Loucy (cell line): ENCODE results near the gene RNF113B.

Experiments
- H2AFZ ChIP-seq: fragments of 200-600 bp; sonication (generic); 2 replicates; pipeline ENCODE4 v1.6.0; 2016; ENCODE audit warnings: antibody characterized with exemption, mild to moderate bottlenecking, low read length, moderate library complexity
- H3F3A ChIP-seq: fragments of 200-600 bp; 2 replicates; pipeline ENCODE4 v1.6.0; 2016; ENCODE audit warnings: antibody characterized with exemption, low read depth, mild to moderate bottlenecking
- H3K27me3 ChIP-seq: fragments of 200-600 bp; sonication (generic); 2 replicates; pipeline ENCODE4 v1.6.1; 2014; ENCODE audit warnings: low read length, mild to moderate bottlenecking; ENCODE audit not compliant: insufficient read depth, poor library complexity, severe bottlenecking
- H3K36me3 ChIP-seq: fragments of 200-600 bp; sonication (generic); 2 replicates; pipeline ENCODE4 v1.6.1; 2016; ENCODE audit warnings: low read length; ENCODE audit not compliant: insufficient read depth
- H3K4me1 ChIP-seq: fragments of 200-600 bp; sonication (generic); 2 replicates; pipeline ENCODE4 v1.5.1; 2014; ENCODE audit warnings: low read length, mild to moderate bottlenecking; ENCODE audit not compliant: insufficient read depth, poor library complexity, severe bottlenecking
- H3K4me2 ChIP-seq: fragments of 200-600 bp; sonication (generic); 2 replicates; pipeline ENCODE4 v1.6.0; 2014; ENCODE audit warnings: antibody characterized with exemption, low read length, low read depth, mild to moderate bottlenecking; ENCODE audit not compliant: poor library complexity, severe bottlenecking
- H3K4me3 ChIP-seq: fragments of 200-600 bp; sonication (generic); 2 replicates; pipeline ENCODE4 v1.5.1; 2014; ENCODE audit warnings: low read length, mild to moderate bottlenecking, mixed read lengths; ENCODE audit not compliant: poor library complexity, severe bottlenecking
- H3K79me2 ChIP-seq: fragments of 200-600 bp; sonication (generic); 2 replicates; pipeline ENCODE4 v1.6.1; 2014; ENCODE audit warnings: low read length; ENCODE audit not compliant: insufficient read depth
- H3K9ac ChIP-seq: fragments of 200-600 bp; sonication (generic); 2 replicates; pipeline ENCODE4 v1.6.0; 2014; ENCODE audit warnings: mild to moderate bottlenecking, low read depth, low read length, moderate library complexity; ENCODE audit not compliant: poor library complexity, severe bottlenecking
- H3K9me2 ChIP-seq: fragments of 200-600 bp; sonication (generic); replicated peaks from 2 replicates; pipeline ENCODE4 v1.6.1; 2016; ENCODE audit warnings: low read depth, low read length, mixed read lengths
- H3K9me3 ChIP-seq: fragments of 200-600 bp; sonication (generic); 2 replicates; pipeline ENCODE4 v1.6.1; 2014; ENCODE audit warnings: mild to moderate bottlenecking, antibody characterized with exemption, low read length, low read depth; ENCODE audit not compliant: insufficient read depth
- H4K20me1 ChIP-seq: fragments of 200-600 bp; sonication (generic); 2 replicates; pipeline ENCODE4 v1.6.0; 2014; ENCODE audit warnings: antibody characterized with exemption, low read length, mild to moderate bottlenecking; ENCODE audit not compliant: insufficient read depth, poor library complexity, severe bottlenecking
- EZH2phosphoT487 ChIP-seq: fragments of 200-600 bp; IDR thresholded peaks from 2 replicates; pipeline ENCODE4 v1.6.1; 2018; ENCODE audit warnings: antibody characterized with exemption, mild to moderate bottlenecking, moderate library complexity, borderline replicate concordance
- TF ChIP-seq, protein P1 (sequence below): fragments of 200-600 bp; sonication (generic); conservative IDR thresholded peaks from 2 replicates; pipeline ENCODE4 v1.5.1; 2014; ENCODE audit warnings: mild to moderate bottlenecking, antibody characterized with exemption, low read length

The RNF113B gene

DNA sequence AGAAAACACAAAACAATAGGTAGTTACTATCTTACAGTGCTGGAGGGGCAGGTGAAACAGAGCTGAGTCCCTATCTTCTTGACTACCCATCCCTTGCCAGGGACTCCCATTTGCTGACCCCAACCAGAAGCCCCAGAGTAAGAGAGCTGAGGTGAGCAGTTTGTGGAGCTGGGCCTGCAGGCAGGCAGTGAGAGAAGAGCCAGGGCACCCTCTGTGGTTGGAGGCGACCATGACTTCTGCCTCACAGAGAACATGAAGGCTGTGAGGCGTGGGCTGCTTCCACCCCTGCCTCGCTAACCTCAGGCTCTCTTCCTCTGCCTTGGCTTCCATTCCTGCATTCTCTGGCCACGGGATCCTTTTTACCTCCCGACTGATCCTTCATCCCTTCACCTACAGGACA, 47.5 kb upstream of the RNF113B start:
- no peaks in the 10 kb centered on the region for H4K20me1 ChIP-seq
- no peak overlapping the region for H2AFZ ChIP-seq
- TF ChIP-seq EZH2phosphoT487: no peak
- TF ChIP-seq, protein P1, sequence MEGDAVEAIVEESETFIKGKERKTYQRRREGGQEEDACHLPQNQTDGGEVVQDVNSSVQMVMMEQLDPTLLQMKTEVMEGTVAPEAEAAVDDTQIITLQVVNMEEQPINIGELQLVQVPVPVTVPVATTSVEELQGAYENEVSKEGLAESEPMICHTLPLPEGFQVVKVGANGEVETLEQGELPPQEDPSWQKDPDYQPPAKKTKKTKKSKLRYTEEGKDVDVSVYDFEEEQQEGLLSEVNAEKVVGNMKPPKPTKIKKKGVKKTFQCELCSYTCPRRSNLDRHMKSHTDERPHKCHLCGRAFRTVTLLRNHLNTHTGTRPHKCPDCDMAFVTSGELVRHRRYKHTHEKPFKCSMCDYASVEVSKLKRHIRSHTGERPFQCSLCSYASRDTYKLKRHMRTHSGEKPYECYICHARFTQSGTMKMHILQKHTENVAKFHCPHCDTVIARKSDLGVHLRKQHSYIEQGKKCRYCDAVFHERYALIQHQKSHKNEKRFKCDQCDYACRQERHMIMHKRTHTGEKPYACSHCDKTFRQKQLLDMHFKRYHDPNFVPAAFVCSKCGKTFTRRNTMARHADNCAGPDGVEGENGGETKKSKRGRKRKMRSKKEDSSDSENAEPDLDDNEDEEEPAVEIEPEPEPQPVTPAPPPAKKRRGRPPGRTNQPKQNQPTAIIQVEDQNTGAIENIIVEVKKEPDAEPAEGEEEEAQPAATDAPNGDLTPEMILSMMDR: no peak
- no peaks in the 10 kb centered on the region for H3K4me1 ChIP-seq
- no peak overlapping the region for H3K9ac ChIP-seq
- no peaks in the 10 kb centered on the region for H3K36me3 ChIP-seq
- no peak overlapping the region for H3K4me3 ChIP-seq
- no peaks in the 10 kb centered on the region for H3K27me3 ChIP-seq
- H3F3A ChIP-seq: no peaks in the 10 kb centered on the region
- no peaks in the 10 kb centered on the region for H3K9me2 ChIP-seq
- H3K9me3 ChIP-seq: no peaks in the 10 kb centered on the region
- H3K4me2 ChIP-seq: no peak overlapping the region
- H3K79me2 ChIP-seq: no peaks in the 10 kb centered on the region

DNA sequence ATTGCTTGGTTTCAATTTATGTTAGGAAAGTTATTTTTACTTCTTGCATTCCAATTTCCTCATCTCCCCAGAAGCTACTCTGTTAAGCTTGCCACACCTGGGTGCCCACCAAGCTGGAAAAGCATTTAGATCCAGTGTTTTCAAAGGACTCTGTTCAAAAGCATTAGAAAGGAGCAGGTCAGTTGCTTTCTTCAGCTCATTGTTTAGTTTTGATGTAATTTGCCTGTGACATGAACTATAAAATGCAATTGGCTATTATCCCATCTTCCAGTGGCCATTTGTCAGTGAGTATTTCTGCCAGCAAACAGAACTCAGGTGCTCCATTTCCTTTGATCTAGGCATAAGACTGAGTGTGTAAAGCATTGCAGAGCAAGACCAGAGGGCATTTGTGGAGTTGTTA, 46.7 kb upstream of the RNF113B start:
- Histone ChIP-seq H3K27me3 (no peaks in the 10 kb centered on the region), H3K79me2 (no peaks in the 10 kb centered on the region), H4K20me1 (no peaks in the 10 kb centered on the region), H2AFZ (no peak overlapping the region), H3K9me2 (no peaks in the 10 kb centered on the region), H3K36me3 (no peaks in the 10 kb centered on the region), H3K4me2 (no peak overlapping the region), H3K9ac (no peak overlapping the region), H3F3A (no peaks in the 10 kb centered on the region), H3K4me3 (no peak overlapping the region), H3K9me3 (no peaks in the 10 kb centered on the region), H3K4me1 (no peaks in the 10 kb centered on the region)
- TF ChIP-seq EZH2phosphoT487: no peak
- TF ChIP-seq, protein P1: no peak

DNA sequence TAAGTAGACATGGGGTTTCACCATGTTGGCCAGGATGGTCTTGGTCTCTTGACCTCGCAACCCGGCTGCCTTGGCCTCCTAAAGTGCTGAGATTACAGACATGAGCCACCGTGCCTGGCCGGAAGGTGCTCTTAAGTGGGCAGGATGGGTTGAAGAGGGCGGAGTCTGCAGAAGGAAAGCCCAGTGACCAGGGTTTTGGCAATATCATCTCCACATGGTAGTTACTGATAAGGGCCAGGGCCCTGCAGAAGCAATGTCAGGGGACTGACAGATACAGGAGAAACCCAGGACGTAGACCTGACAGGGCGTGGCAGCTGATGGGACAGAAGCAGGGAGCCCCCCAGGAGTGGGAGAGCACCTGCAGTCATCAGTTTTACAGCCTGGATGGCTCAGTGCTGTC, 45.7 kb upstream of the RNF113B start:
- no peak overlapping the region for H2AFZ ChIP-seq
- H3K4me1 ChIP-seq: no peaks in the 10 kb centered on the region
- no peaks in the 10 kb centered on the region for H3K9me3 ChIP-seq
- H3K4me2 ChIP-seq: no peak overlapping the region
- H3K79me2 ChIP-seq: no peaks in the 10 kb centered on the region
- H3K36me3 ChIP-seq: no peaks in the 10 kb centered on the region
- no peak overlapping the region for H3K4me3 ChIP-seq
- no peaks in the 10 kb centered on the region for H3F3A ChIP-seq
- H3K9me2 ChIP-seq: no peaks in the 10 kb centered on the region
- no peak for TF ChIP-seq EZH2phosphoT487
- TF ChIP-seq, protein P1: no peak
- no peaks in the 10 kb centered on the region for H3K27me3 ChIP-seq
- H4K20me1 ChIP-seq: no peaks in the 10 kb centered on the region
- H3K9ac ChIP-seq: no peak overlapping the region
